ENCODE results near the gene CYP24A1. TPM values are rescaled to one million over a fixed set of nuclear protein-coding genes. Genes with fewer than 3 reads are reported as not detected.

The CYP24A1 gene
- total RNA-seq, 1 experiment from 2014 or later: 1.2 TPM

- Histone ChIP-seq H3K27me3 (ENCODE audit: low read length) (no peaks in the 10 kb centered on the region), H3K9me2 (replicated peaks; ENCODE audit: low read length) (no peaks in the 10 kb centered on the region), H2AFZ (ENCODE audit: low read length) (no peak overlapping the region), H3F3A (ENCODE audit: low read length, unreplicated experiment) (no peaks in the 10 kb centered on the region), H3K9me3 (ENCODE audit: low read length) (no peaks in the 10 kb centered on the region), H3K36me3 (ENCODE audit: low read depth, low read length) (no peaks in the 10 kb centered on the region), H3K27ac (ENCODE audit: low read length) (no peak overlapping the region), H4K20me1 (ENCODE audit: low read length) (no peaks in the 10 kb centered on the region), H3K79me2 (ENCODE audit: low read length) (no peaks in the 10 kb centered on the region), H3K4me3 (ENCODE audit: low read length) (no peak overlapping the region), H3K4me1 (ENCODE audit: insufficient read depth, low read length) (peaks cover 6% of the 10 kb centered on the region), H3K9ac (ENCODE audit: low read length) (no peak overlapping the region), H3K4me2 (ENCODE audit: low read length) (no peak overlapping the region)
- ChIA-PET POLR2A (ENCODE audit: unreplicated experiment) (no interaction called here), CTCF (no interaction called here)
- DNase-seq: no peak
- intact Hi-C loops (cut with micrococcal nuclease): no loop called here
- BruUV-seq (replicated peaks): no TSS peak
- no peak for ATAC-seq
- no peak for TF ChIP-seq EZH2phosphoT487 (IDR thresholded peaks at IDR 0.05; ENCODE audit: borderline replicate concordance, low read length)
- no peak for TF ChIP-seq EZH2 (IDR thresholded peaks at IDR 0.05; ENCODE audit: low read length, unreplicated experiment)
- TF ChIP-seq, protein P1, sequence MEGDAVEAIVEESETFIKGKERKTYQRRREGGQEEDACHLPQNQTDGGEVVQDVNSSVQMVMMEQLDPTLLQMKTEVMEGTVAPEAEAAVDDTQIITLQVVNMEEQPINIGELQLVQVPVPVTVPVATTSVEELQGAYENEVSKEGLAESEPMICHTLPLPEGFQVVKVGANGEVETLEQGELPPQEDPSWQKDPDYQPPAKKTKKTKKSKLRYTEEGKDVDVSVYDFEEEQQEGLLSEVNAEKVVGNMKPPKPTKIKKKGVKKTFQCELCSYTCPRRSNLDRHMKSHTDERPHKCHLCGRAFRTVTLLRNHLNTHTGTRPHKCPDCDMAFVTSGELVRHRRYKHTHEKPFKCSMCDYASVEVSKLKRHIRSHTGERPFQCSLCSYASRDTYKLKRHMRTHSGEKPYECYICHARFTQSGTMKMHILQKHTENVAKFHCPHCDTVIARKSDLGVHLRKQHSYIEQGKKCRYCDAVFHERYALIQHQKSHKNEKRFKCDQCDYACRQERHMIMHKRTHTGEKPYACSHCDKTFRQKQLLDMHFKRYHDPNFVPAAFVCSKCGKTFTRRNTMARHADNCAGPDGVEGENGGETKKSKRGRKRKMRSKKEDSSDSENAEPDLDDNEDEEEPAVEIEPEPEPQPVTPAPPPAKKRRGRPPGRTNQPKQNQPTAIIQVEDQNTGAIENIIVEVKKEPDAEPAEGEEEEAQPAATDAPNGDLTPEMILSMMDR (conservative IDR thresholded peaks at IDR 0.05; ENCODE audit: low read depth, low read length): no peak
Measured at GRCh38 chr20:54153847-54154246, 19.9 kb downstream of the CYP24A1 start.

GRCh38 chr20:54153041-54153327 lies 20.8 kb downstream of the CYP24A1 start:
- ChIA-PET CTCF (no interaction called here), POLR2A (ENCODE audit: unreplicated experiment) (no interaction called here)
- ATAC-seq (no peak), DNase-seq (no peak)
- Histone ChIP-seq H3K4me1 (ENCODE audit: insufficient read depth, low read length) (peaks cover 13% of the 10 kb centered on the region), H3K79me2 (ENCODE audit: low read length) (no peaks in the 10 kb centered on the region), H4K20me1 (ENCODE audit: low read length) (no peaks in the 10 kb centered on the region), H3K36me3 (ENCODE audit: low read depth, low read length) (no peaks in the 10 kb centered on the region), H3K4me3 (ENCODE audit: low read length) (no peak overlapping the region), H3K27me3 (ENCODE audit: low read length) (no peaks in the 10 kb centered on the region), H3F3A (ENCODE audit: low read length, unreplicated experiment) (no peaks in the 10 kb centered on the region), H3K9ac (ENCODE audit: low read length) (no peak overlapping the region), H3K4me2 (ENCODE audit: low read length) (no peak overlapping the region), H2AFZ (ENCODE audit: low read length) (no peak overlapping the region), H3K27ac (ENCODE audit: low read length) (no peak overlapping the region), H3K9me3 (ENCODE audit: low read length) (no peaks in the 10 kb centered on the region), H3K9me2 (replicated peaks; ENCODE audit: low read length) (no peaks in the 10 kb centered on the region)
- no TSS peak for BruUV-seq (replicated peaks)
- intact Hi-C loops (cut with micrococcal nuclease): no loop called here
- TF ChIP-seq, protein P1 (conservative IDR thresholded peaks at IDR 0.05; ENCODE audit: low read depth, low read length): no peak
- TF ChIP-seq EZH2 (IDR thresholded peaks at IDR 0.05; ENCODE audit: low read length, unreplicated experiment): no peak
- TF ChIP-seq EZH2phosphoT487 (IDR thresholded peaks at IDR 0.05; ENCODE audit: borderline replicate concordance, low read length): no peak

GRCh38 chr20:54152227-54153040 lies 21.4 kb downstream of the CYP24A1 start:
- ATAC-seq: no peak
- H3K79me2 ChIP-seq (ENCODE audit: low read length): no peaks in the 10 kb centered on the region
- CTCF ChIA-PET: no interaction called here

More at GRCh38 chr20:54152227-54153040, 21.4 kb downstream of the CYP24A1 start:
- H3K36me3 ChIP-seq (ENCODE audit: low read depth, low read length): no peaks in the 10 kb centered on the region
- H3K9me3 ChIP-seq (ENCODE audit: low read length): no peaks in the 10 kb centered on the region
- no TSS peak for BruUV-seq (replicated peaks)
- no peaks in the 10 kb centered on the region for H3K9me2 ChIP-seq (replicated peaks; ENCODE audit: low read length)
- no peak overlapping the region for H3K4me2 ChIP-seq (ENCODE audit: low read length)
- no peak overlapping the region for H3K9ac ChIP-seq (ENCODE audit: low read length)
- H3K4me1 ChIP-seq (ENCODE audit: insufficient read depth, low read length): peaks cover 13% of the 10 kb centered on the region
- H4K20me1 ChIP-seq (ENCODE audit: low read length): no peaks in the 10 kb centered on the region
- no peaks in the 10 kb centered on the region for H3K27me3 ChIP-seq (ENCODE audit: low read length)
- H3F3A ChIP-seq (ENCODE audit: low read length, unreplicated experiment): no peaks in the 10 kb centered on the region
- no peak overlapping the region for H3K27ac ChIP-seq (ENCODE audit: low read length)
- intact Hi-C loops (cut with micrococcal nuclease): no loop called here
- no peak overlapping the region for H3K4me3 ChIP-seq (ENCODE audit: low read length)
- POLR2A ChIA-PET (ENCODE audit: unreplicated experiment): no interaction called here
- no peak for TF ChIP-seq EZH2phosphoT487 (IDR thresholded peaks at IDR 0.05; ENCODE audit: borderline replicate concordance, low read length)
- no peak for DNase-seq
- H2AFZ ChIP-seq (ENCODE audit: low read length): no peak overlapping the region

Measured in PC-3 (cell line).